Tracheal epithelial cell (primary cell): Measurements from ENCODE around the gene CHRM1. TPM values are rescaled to one million over a fixed set of nuclear protein-coding genes. Genes with fewer than 3 reads are reported as not detected.

Source experiments
- total RNA-seq: library from RNA; depleted of rRNA; stranded (reverse); fragments of >200 nt; gene quantifications from 2 replicates; pipeline ENCODE4 v1.2.1, GENCODE V29; 2014

Gene CHRM1, protein sequence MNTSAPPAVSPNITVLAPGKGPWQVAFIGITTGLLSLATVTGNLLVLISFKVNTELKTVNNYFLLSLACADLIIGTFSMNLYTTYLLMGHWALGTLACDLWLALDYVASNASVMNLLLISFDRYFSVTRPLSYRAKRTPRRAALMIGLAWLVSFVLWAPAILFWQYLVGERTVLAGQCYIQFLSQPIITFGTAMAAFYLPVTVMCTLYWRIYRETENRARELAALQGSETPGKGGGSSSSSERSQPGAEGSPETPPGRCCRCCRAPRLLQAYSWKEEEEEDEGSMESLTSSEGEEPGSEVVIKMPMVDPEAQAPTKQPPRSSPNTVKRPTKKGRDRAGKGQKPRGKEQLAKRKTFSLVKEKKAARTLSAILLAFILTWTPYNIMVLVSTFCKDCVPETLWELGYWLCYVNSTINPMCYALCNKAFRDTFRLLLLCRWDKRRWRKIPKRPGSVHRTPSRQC
- total RNA-seq, result not detected in 2 replicates

DNA sequence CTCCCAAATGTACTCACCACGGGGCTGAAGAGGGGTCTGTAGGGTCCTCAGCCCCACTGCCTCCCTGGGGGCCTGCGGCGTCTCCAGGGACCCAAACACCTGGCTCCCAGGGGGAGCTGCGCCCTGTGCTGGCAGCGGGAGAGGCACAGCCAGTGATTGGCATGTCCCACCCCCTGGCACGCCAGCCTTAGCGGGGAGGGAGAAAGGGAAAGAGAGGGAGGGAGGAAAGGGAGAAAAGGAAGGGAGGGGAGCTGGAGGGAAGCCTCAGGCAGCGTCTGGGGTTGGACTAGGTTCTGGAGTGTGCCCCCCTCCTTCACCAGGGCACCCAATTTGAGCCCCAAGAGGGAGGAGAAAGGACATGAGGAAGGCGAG is at the start of gene CHRM1:
CHRM1 (minus strand) TSS at position 163 of the 372 bp plus-strand sequence. CDS start 10,263 bp downstream, outside the sequence.

DNA sequence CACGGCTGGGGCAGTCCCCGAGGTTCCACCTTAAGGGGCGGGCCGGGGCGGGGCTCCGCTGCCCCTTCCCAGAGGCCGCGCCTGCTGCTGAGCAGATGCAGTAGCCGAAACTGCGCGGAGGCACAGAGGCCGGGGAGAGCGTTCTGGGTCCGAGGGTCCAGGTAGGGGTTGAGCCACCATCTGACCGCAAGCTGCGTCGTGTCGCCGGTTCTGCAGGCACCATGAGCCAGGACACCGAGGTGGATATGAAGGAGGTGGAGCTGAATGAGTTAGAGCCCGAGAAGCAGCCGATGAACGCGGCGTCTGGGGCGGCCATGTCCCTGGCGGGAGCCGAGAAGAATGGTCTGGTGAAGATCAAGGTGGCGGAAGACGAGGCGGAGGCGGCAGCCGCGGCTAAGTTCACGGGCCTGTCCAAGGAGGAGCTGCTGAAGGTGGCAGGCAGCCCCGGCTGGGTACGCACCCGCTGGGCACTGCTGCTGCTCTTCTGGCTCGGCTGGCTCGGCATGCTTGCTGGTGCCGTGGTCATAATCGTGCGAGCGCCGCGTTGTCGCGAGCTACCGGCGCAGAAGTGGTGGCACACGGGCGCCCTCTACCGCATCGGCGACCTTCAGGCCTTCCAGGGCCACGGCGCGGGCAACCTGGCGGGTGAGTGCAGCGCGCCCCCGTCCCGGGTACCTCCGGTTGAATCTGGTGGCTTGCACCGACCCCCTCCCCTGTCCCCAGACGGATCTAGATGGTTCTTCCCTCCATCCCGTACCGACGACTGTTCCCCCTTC is 40.2 kb downstream of the CHRM1 start, which contains the start of gene SLC3A2:
SLC3A2 (plus strand) TSS at position 94 of the 776 bp plus-strand sequence; CDS start at position 222, 128 bp downstream.

Other genes starting within 250 kb of the CHRM1 start
- gene UQCC3, start 249.7 kb downstream of the CHRM1 start, total RNA-seq, result 11.6 and 20.2 TPM in 2 replicates
- 0.85 and 0.96 TPM in 2 replicates for gene LBHD1, start 249.1 kb downstream of the CHRM1 start, total RNA-seq
- 172 and 236 TPM in 2 replicates for gene UBXN1, start 242.3 kb downstream of the CHRM1 start, total RNA-seq
- under 0.01 and 0.21 TPM in 2 replicates for gene LRRN4CL, start 231.8 kb downstream of the CHRM1 start, total RNA-seq
- gene BSCL2, start 213.9 kb downstream of the CHRM1 start, total RNA-seq, result 27.0 and 61.6 TPM in 2 replicates
- gene GNG3, start 213.7 kb downstream of the CHRM1 start, total RNA-seq, result not detected in 2 replicates
- 6.0 and 7.2 TPM in 2 replicates for gene HNRNPUL2, start 193.9 kb downstream of the CHRM1 start, total RNA-seq
- 19.5 and 36.2 TPM in 2 replicates for gene TTC9C, start 192.9 kb downstream of the CHRM1 start, total RNA-seq
- gene ZBTB3, start 167.2 kb downstream of the CHRM1 start, total RNA-seq, result 9.9 and 11.5 TPM in 2 replicates
- gene POLR2G, start 159.8 kb downstream of the CHRM1 start, total RNA-seq, result 71.8 and 86.8 TPM in 2 replicates
- gene TAF6L, start 150.0 kb downstream of the CHRM1 start, total RNA-seq, result 13.3 and 21.1 TPM in 2 replicates
- 39.3 and 46.3 TPM in 2 replicates for gene TMEM179B, start 134.0 kb downstream of the CHRM1 start, total RNA-seq
- 25.8 and 29.6 TPM in 2 replicates for gene TMEM223, start 129.4 kb downstream of the CHRM1 start, total RNA-seq
- 8.5 and 11.8 TPM in 2 replicates for gene NXF1, start 115.9 kb downstream of the CHRM1 start, total RNA-seq
- 24.9 and 27.2 TPM in 2 replicates for gene STX5, start 89.3 kb downstream of the CHRM1 start, total RNA-seq
- gene TEX54, start 88.5 kb downstream of the CHRM1 start, total RNA-seq, result not detected in 2 replicates
- 85.3 and 91.8 TPM in 2 replicates for gene WDR74, start 81.8 kb downstream of the CHRM1 start, total RNA-seq
- 423 and 762 TPM in 2 replicates for gene SLC3A2, start 40.5 kb downstream of the CHRM1 start, total RNA-seq
- not detected in 2 replicates for gene SLC22A6, start 63.6 kb upstream of the CHRM1 start, total RNA-seq
- gene SLC22A8, start 94.5 kb upstream of the CHRM1 start, total RNA-seq, result not detected in 2 replicates
- gene SLC22A24, start 222.9 kb upstream of the CHRM1 start, total RNA-seq, result not detected in 2 replicates